K562 (cell line): ENCODE data around the gene ZNF106. TPM values are rescaled to one million over a fixed set of nuclear protein-coding genes. Genes with fewer than 3 reads are reported as not detected.

ENCODE experiments used
- ATF2 ChIP-seq: sonication (generic); formaldehyde crosslinking; IDR thresholded peaks from 2 replicates; pipeline ENCODE4 v1.8.1; 2022; ENCODE audit warnings: missing genetic modification reagents
- BRD9 ChIP-seq: fragments of 450-650 bp; IDR thresholded peaks from 2 replicates; pipeline ENCODE4 v1.6.1; 2018; ENCODE audit warnings: low read depth; ENCODE audit not compliant: partially characterized antibody
- CAMTA2 ChIP-seq: fragments of 250-450 bp; sonication (Bioruptor Pico); conservative IDR thresholded peaks from 2 replicates; pipeline ENCODE4 v1.5.1; 2022
- CBX3 ChIP-seq, 2 experiments: IDR thresholded peaks; 1 replicate in 1 of 2; 2 replicates in 1 of 2; pipeline ENCODE4 v1.6.1; 2012; ENCODE audit warnings: inconsistent platforms in 2 of 2, low read length in 2 of 2, borderline replicate concordance in 1 of 2, control low read depth in 1 of 2
- CXXC5 ChIP-seq: fragments of 250-450 bp; sonication (Bioruptor Pico); IDR thresholded peaks from 2 replicates; pipeline ENCODE4 v1.8.0; 2022; ENCODE audit warnings: inconsistent platforms, mild to moderate bottlenecking, moderate library complexity
- HCFC1 ChIP-seq: IDR thresholded peaks from 2 replicates; pipeline ENCODE4 v1.6.1; 2012; ENCODE audit warnings: low read depth, low read length, improper control_type of control experiment
- HDAC6 ChIP-seq: IDR thresholded peaks from 2 replicates; pipeline ENCODE4 v1.6.1; 2012; ENCODE audit warnings: low read depth, mild to moderate bottlenecking, control low read depth, inconsistent platforms, low read length, moderate library complexity
- HMG20A ChIP-seq: fragments of 450-650 bp; formaldehyde crosslinking; conservative IDR thresholded peaks from 2 replicates; pipeline ENCODE4 v1.4.0; 2020; ENCODE audit warnings: mild to moderate bottlenecking, mixed read lengths
- MAFG ChIP-seq: fragments of 450-650 bp; conservative IDR thresholded peaks from 2 replicates; pipeline ENCODE4 v1.6.1; 2016; ENCODE audit warnings: missing genetic modification characterization, missing compliant biosample characterization
- MXI1 ChIP-seq: IDR thresholded peaks from 2 replicates; pipeline ENCODE4 v1.6.1; 2011; ENCODE audit warnings: low read depth, mild to moderate bottlenecking, improper control_type of control experiment, low read length
- NBN ChIP-seq: fragments of 450-650 bp; IDR thresholded peaks from 2 replicates; pipeline ENCODE4 v1.6.1; 2016; ENCODE audit warnings: low read depth, mild to moderate bottlenecking
- NELFE ChIP-seq: IDR thresholded peaks from 2 replicates; pipeline ENCODE4 v1.6.1; 2011; ENCODE audit warnings: mild to moderate bottlenecking; ENCODE audit not compliant: insufficient read depth, insufficient read length
- PTBP1 ChIP-seq: fragments of 200-400 bp; formaldehyde crosslinking; IDR thresholded peaks from 2 replicates; pipeline ENCODE4 v1.6.1; 2017; ENCODE audit warnings: low read depth, low read length
- SMARCC2 ChIP-seq: fragments of 450-650 bp; IDR thresholded peaks from 2 replicates; pipeline ENCODE4 v1.6.1; 2017; ENCODE audit warnings: antibody characterized with exemption, moderate library complexity, mild to moderate bottlenecking, low read depth
- SP1 ChIP-seq: sonication (generic); formaldehyde crosslinking; IDR thresholded peaks from 2 replicates; pipeline ENCODE4 v1.8.1; 2022; ENCODE audit warnings: mild to moderate bottlenecking, missing genetic modification reagents
- UBTF ChIP-seq, 2 experiments: IDR thresholded peaks; 2 replicates each; pipeline ENCODE4 v1.6.1; 2012; ENCODE audit warnings: improper control_type of control experiment in 2 of 2, low read depth in 2 of 2, low read length in 2 of 2, borderline replicate concordance in 1 of 2
- USF2 ChIP-seq: sonication (generic); formaldehyde crosslinking; IDR thresholded peaks from 2 replicates; pipeline ENCODE4 v1.5.0; 2020; ENCODE audit warnings: missing genetic modification reagents
- ZBTB17 ChIP-seq: fragments of 450-650 bp; formaldehyde crosslinking; IDR thresholded peaks from 2 replicates; pipeline ENCODE4 v1.4.0; 2020; ENCODE audit warnings: mild to moderate bottlenecking
- ZBTB26 ChIP-seq: fragments of 450-650 bp; formaldehyde crosslinking; IDR thresholded peaks from 2 replicates; pipeline ENCODE4 v1.4.0; 2022; ENCODE audit warnings: missing genetic modification characterization
- ZBTB5 ChIP-seq: fragments of 450-650 bp; IDR thresholded peaks from 2 replicates; pipeline ENCODE4 v1.6.1; 2017; ENCODE audit warnings: antibody characterized with exemption
- ZEB2 ChIP-seq: fragments of 450-650 bp; IDR thresholded peaks from 2 replicates; pipeline ENCODE4 v1.6.1; 2016
- ZNF57 ChIP-seq: fragments of 450-650 bp; formaldehyde crosslinking; IDR thresholded peaks from 2 replicates; pipeline ENCODE4 v1.4.0; 2020; ENCODE audit warnings: mild to moderate bottlenecking, moderate library complexity
- polyA plus RNA-seq, 8 experiments: library from polyadenylated mRNA; depleted of rRNA in 4 of 8; stranded (reverse) in 5 of 8; unstranded in 3 of 8; fragments of >200 nt; fragmentation: Nextera tagmentation in 2 of 8; fragmentation: Illumina TruSeq in 1 of 8; extraction: Ambion mirVana in 2 of 8; extraction: Trizol in 1 of 8; gene quantifications; 2 replicates each; pipeline versions ENCODE4 v1.2.1 to v1.2.3, GENCODE V29; 2011 to 2014; ENCODE audit warnings: inconsistent platforms in 1 of 8, missing spikeins in 1 of 8
- total RNA-seq, 7 experiments: library from RNA; depleted of rRNA in 6 of 7; stranded (reverse); fragments of >200 nt in 6 of 7; fragmentation: Illumina TruSeq in 2 of 7; extraction: Trizol in 2 of 7; gene quantifications; 2 replicates each; pipeline versions ENCODE4 v1.2.1 to v1.2.3, GENCODE V29; 2011 to 2021; ENCODE audit warnings: low replicate concordance in 1 of 7

ZNF106 gene
- total and polyA plus RNA-seq, 9 of the 15 experiments (the other 6 are each of a cell fraction or from before 2014, with no cell fraction given), result 14.4 to 55.3 (median 33.7) TPM

- no peak for TF ChIP-seq ATF2
- no peak for TF ChIP-seq ZBTB5
- peak; percentile 42 for TF ChIP-seq CXXC5 (CRISPR knock-in tag)
- no peak for TF ChIP-seq NELFE
- TF ChIP-seq USF2 (CRISPR knock-in tag), result no peak
- TF ChIP-seq HCFC1, result no peak
- TF ChIP-seq CBX3 (IDR thresholded peaks at IDR 0.05; ENCODE audit: borderline replicate concordance in 1 of 2, low read length in 2 of 2), result no peak
- TF ChIP-seq ZNF57 (CRISPR knock-in tag), result no peak
- TF ChIP-seq ZBTB26 (CRISPR knock-in tag), result peak; percentile 82; the same call in 1 of the 2 replicates
- peak; percentile 26; the same call in 1 of the 2 replicates for TF ChIP-seq SP1 (CRISPR knock-in tag)
- TF ChIP-seq UBTF (IDR thresholded peaks at IDR 0.05; ENCODE audit: borderline replicate concordance in 1 of 2, low read depth in 2 of 2, low read length in 2 of 2), result no peak
- no peak for TF ChIP-seq HMG20A (CRISPR knock-in tag)
- TF ChIP-seq HDAC6, result no peak
- TF ChIP-seq SMARCC2, result peak; percentile 32; the same call in 1 of the 2 replicates
- peak; percentile 72 for TF ChIP-seq BRD9
- TF ChIP-seq CAMTA2, result no peak
- no peak for TF ChIP-seq ZBTB17 (CRISPR knock-in tag)
- TF ChIP-seq ZEB2, result peak; percentile 24; the same call in 1 of the 2 replicates
- TF ChIP-seq MXI1, result no peak
- TF ChIP-seq MAFG (tag), result no peak
- TF ChIP-seq PTBP1, result no peak
- no peak for TF ChIP-seq NBN
Measured at GRCh38 chr15:42499858-42500609, 9.1 kb upstream of the ZNF106 start (continued).
